NCI-H526 (cell line): Measurements from ENCODE around the gene OR52I2.

Experiments
- DNase-seq, 2 experiments: peaks; one replicate each; lab custom pipeline; 2025; lab: John Stamatoyannopoulos, UW

Gene OR52I2

DNA sequence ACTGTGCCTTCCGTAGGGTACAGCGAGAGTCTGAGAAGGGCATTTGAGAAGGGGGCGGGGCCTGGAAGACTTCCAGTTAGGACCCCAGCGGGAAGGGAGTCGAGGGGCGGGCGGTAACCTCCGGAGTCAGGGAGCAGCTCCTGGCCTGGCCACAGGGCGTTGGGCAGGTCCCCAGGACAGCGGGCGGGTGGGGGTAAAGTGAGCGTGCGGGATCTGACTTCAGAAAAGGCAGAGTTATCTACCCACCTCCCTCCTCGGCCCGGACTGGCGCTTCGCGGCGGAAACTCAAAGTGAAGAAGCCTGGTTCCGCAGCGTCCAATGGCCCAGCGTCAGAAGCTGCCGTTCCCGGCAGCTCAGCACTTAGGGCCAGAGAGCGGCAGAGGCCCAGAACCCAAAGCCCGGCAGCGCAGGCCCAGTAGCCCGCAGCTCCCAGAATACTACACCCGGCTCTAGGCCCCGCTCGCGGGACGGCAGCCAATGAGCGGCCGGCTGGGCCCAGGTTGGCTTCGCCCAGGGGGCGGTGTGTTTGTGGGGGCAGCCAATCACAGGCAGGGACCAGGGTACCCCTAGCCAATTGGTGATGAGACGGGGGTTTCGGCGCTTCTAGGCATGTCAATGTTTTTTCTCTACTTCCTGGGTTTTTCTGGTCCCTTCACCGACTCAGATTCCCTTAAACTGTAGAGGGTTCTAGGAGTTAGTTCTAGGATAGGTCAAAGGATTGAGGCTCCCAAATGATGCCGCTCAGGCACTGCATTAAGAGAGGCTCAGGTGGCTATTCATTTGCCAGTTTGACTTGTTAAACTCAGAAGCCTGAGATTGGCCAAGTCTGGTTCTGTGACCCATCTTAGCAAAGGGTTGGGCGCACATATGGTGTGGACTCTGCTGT is 26.5 kb downstream of the OR52I2 start, which contains the start of gene TRIM68:
Gene TRIM68 (minus strand): TSS at position 451 of the 886 bp plus-strand sequence. CDS start 2,727 bp downstream, outside the sequence.
- peak; percentile 91 to 99 for DNase-seq

DNA sequence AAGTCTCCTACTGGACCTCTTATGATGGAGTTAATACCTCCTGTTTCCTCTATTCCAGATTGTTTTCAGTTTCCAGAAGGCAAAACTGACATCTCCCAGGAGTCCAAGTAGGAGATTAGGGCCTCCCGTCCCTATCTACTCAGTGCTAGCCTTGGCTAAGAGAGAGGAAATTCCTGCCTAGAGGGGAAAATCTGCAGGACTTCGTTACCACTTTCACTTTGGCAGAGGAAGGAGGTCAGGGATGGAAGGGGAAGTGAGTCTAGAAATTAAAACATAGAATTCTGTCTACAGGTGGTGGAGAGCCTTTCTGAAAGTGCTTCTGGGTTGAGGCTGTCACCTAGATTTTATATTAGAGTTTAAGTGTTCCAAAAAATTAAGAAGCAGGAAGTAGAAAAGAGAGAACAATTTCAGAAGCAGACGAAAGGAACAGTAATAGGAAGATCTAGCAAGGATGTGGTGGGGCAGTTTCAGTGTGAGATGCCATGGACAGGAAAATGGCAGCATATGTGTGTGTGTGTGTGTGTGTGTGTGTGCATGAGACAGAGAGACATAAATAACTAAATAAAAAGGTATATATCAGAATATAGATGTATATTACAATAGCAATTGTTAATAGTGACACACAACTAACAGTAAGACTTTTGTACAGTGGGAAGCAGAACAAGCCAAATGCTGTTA is 28.9 kb downstream of the OR52I2 start:
- DNase-seq, result no peak

DNA sequence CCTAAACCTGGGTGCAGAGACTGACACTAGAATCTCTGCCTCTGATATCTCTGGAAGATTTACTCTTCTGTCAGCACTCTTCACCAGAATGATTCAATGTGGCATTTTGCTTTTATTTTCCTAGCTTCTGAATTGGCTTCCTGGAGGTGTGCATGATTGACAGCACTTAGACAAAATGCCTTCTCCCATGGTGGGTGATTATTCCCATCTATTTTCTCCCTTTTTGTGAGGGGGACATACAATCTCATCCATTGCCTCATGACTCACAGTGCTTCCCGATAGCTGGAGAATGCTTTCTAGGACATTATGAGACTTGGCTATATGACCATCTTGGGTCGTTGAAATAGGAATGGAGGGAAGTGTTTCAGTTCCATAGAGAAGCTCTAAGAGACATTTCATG is 30.4 kb downstream of the OR52I2 start:
- no peak for DNase-seq

DNA sequence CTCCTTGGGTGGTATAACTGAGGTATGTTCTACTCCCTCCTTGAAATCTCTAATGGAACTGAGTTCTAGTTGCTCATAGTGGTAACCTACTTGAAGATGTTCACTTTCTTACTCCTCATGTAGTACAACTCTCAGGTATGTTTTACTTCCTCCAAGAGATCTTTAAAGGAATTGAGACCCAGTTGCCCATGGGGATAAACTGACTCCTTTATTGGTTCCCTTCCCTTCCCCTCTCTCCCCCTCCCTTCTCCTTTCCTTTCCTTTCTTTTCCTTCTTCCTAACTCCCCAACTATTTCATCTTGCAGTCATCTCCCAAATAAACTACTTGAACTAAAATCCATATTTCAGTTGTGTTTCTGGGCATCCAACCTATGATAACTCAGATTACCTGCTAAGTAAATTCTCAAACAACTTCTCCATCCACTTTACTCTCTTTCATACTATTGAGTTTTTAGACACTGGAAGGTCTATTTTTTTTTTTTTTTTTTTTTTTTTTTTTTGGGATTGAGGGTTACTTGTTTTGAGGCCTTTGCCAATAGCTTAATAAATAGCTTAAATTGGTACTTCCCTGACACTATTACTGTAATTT is 34.4 kb downstream of the OR52I2 start:
- DNase-seq, result no peak

DNA sequence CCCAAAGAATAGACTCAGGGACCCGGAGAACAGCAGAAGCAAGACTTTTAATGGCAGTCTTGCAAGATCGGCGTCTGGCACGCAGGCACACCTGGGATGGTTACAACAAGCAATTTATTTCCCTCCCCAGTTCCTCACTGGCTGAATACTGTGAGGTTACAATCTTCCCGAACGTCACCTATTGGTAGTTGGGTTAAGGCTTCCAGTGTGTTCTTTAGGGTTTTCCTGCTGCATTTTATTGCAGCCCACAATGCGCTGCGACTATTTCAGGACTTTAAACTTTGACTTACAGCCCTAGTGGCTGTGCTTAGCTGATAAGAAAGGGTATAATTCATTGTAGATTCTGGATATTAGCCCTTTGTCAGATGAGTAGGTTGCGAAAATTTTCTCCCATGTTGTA is 38.0 kb downstream of the OR52I2 start:
- DNase-seq, result no peak

DNA sequence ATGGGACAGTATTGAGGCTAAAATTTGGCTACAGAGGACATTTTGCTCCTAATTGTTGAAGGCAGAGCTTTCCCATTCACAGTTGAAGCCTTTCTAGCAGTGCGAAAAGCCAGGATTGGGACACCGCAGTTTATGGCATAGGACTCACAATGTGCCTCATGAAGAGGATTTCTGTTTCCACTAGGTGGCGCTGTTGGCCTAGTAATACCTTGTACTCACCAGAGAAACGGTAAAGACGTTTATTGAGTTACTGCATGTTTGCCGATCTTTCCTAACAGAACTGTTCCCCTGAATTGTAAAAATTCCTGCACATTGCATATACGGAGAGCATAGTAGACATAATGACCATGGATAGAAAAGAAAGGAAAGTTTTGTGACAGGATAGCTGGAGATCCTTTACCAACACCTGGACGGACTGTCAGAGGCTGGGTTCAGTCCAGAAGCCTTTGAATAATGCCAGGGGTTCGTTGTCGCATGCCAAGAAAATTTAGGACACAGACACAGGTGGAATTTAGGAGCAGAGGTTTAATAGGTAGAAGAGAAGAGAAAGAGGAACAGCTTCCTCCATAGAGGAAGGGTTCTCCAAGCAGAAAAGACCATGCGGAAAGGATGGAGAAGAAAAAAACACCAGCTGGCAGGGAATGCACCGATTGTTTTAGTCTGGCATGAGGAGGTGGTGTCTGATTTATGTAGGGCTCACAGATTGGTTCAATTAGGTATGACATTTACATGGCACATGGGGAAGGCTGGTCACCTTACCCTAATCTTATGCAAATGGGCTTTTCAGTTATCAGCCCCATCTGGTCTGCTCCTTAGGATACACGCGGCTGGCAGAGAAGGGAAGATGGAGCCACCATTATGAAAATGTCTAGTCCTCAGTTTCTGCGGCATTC is 44.9 kb downstream of the OR52I2 start:
- peak; percentile 82 to 93 for DNase-seq

DNA sequence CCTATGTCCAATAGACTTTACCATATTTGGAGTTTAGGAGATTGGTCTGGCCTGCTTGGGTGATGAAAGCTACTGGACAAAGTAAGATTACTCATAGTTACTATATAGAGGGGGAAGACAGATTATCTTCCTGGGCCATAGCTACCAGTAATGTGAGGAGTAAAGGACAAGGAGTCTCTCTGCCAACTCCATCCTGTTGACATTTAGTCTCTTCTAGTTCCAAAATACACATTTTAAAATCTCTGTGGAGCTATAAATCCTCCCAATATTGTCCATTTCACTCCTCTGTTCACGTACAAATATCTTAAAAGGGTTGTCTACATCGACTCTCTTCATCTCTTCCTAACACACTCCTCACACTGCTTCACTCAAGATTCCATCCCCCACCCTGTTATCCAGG is 54.6 kb downstream of the OR52I2 start:
- no peak for DNase-seq

DNA sequence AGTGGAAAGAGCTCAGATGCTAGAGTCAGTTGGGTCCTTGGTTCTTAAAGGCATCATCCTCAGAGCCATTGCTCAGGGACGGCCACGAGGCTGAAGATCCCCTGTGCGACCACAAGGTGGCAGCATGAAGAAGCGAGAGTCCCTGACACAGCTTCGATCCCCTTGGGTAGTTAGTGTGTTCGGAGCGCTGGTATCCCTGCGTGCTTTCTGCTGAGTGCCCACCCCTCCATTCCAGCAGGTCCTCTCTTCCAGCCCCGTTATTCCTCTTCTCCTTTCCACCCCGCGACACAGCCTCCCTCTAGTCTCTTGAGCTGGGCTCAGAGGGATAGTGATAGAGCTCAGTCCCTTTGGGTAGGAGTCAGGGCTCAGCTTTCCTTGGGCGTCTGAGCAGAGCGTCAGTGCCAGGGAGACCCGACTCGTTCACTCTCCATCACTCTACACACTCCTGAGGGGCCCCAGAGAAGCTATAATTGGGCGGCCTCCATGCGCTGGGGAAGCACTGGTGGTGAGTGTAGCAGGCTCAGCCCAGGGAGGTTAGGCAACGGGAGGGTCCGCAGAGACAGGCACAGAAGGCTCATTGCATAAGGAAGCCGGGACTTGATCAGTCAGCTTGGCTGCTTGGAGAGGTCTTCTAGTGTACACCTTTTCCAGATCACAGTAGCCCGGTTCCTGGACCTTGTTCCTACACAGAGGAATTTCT is 55.6 kb downstream of the OR52I2 start, which contains the start of gene OR51D1:
Gene OR51D1 (plus strand): TSS at position 516 of the 700 bp plus-strand sequence. CDS start 2,314 bp downstream, outside the sequence.
- peak; percentile 83 to 89 for DNase-seq

DNA sequence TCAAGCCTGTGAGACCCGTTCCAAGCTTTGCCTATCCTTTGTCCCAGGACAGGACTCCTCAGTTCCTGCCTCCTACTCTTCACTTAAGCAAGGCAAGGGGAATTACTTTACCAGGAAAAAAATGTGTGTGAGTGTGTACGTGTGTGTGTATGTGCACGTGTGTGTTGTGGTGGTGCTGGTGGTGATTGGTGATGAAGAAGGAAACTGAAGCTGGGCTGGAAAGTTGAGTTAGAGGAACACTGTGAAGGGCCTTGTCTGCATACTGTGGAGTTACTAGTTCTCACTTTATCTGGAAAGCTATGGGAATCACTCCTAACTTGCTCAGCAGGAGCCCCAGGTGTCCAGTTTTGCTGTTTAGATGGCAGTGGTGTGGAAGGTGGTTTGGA is 56.1 kb downstream of the OR52I2 start:
- no peak for DNase-seq

DNA sequence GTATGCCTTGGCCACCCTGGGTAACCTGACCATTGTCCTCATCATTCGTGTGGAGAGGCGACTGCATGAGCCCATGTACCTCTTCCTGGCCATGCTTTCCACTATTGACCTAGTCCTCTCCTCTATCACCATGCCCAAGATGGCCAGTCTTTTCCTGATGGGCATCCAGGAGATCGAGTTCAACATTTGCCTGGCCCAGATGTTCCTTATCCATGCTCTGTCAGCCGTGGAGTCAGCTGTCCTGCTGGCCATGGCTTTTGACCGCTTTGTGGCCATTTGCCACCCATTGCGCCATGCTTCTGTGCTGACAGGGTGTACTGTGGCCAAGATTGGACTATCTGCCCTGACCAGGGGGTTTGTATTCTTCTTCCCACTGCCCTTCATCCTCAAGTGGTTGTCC is 58.4 kb downstream of the OR52I2 start:
- no peak for DNase-seq

DNA sequence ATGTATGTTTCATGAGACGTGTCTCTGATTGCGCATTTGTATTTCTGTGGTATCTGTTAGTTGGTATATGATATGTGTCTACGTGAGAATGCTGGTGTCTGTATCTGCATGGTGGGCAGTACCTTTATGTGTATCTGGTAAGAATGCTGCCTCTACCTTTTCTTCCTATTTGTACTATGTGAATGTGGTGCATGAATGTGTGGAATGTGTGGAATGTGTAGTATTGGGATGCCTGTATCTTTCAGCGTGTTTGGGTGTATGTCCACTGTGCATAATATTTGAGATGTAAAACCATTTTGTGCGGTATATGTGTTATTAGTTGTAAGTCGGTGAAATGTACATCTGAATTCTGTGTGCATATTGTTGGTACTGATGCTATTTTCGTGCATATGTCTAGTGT is 60.0 kb downstream of the OR52I2 start:
- no peak for DNase-seq

DNA sequence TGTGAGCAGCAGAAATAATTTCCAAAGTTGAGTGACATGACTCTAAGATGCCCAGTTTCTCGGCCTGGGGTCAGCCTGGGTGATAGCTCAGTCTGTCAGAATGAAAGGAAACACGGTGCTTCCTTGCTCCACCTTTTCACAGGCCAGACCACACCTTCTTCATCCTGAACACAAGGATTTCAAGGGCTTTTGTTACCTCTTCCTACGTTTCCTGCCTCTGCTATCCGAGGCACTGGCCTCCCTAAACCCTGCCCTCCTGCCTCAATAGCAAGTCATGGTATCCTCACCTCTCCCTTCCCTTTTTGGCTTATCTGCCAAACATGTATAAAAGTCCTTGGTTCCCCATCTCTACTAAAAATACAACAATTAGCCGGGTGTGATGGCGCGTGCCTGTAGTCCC is 60.5 kb downstream of the OR52I2 start:
- no peak for DNase-seq
